ENCODE data around the gene MTFP1.

The MTFP1 gene

GRCh38 chr22:30439226-30439625, 13.7 kb downstream of the MTFP1 start:
- TF ChIP-seq POLR2A (IDR thresholded peaks at IDR 0.05; ENCODE audit: low read length) = no peak
- no peak for TF ChIP-seq GATA1 (IDR thresholded peaks at IDR 0.05; ENCODE audit: low read depth, low read length)
- DNase-seq = no peak

- TF ChIP-seq POLR2A (IDR thresholded peaks at IDR 0.05; ENCODE audit: low read length) = no peak
- no peak for TF ChIP-seq GATA1 (IDR thresholded peaks at IDR 0.05; ENCODE audit: low read depth, low read length)
- no peak for DNase-seq
Measured at GRCh38 chr22:30439836-30440235, 14.3 kb downstream of the MTFP1 start.

- DNase-seq = no peak
- TF ChIP-seq POLR2A (IDR thresholded peaks at IDR 0.05; ENCODE audit: low read length) (no peak), GATA1 (IDR thresholded peaks at IDR 0.05; ENCODE audit: low read depth, low read length) (no peak)
Measured at GRCh38 chr22:30441088-30441487, 15.5 kb downstream of the MTFP1 start.

- TF ChIP-seq GATA1 (IDR thresholded peaks at IDR 0.05; ENCODE audit: low read depth, low read length) (no peak), POLR2A (IDR thresholded peaks at IDR 0.05; ENCODE audit: low read length) (peak; percentile 69)
- DNase-seq = peak; percentile 82 to 86
Measured at GRCh38 chr22:30444632-30445437, 19.3 kb downstream of the MTFP1 start.

- TF ChIP-seq POLR2A (IDR thresholded peaks at IDR 0.05; ENCODE audit: low read length) (no peak), GATA1 (IDR thresholded peaks at IDR 0.05; ENCODE audit: low read depth, low read length) (no peak)
- DNase-seq = no peak
Measured at GRCh38 chr22:30445438-30446145, 20.0 kb downstream of the MTFP1 start.

- no peak for TF ChIP-seq GATA1 (IDR thresholded peaks at IDR 0.05; ENCODE audit: low read depth, low read length)
- peak; percentile 34 for TF ChIP-seq POLR2A (IDR thresholded peaks at IDR 0.05; ENCODE audit: low read length)
Measured at GRCh38 chr22:30447656-30448055, 22.1 kb downstream of the MTFP1 start.

GRCh38 chr22:30451488-30451887, 25.9 kb downstream of the MTFP1 start:
- DNase-seq = peak; percentile 93 to 98
- TF ChIP-seq GATA1 (IDR thresholded peaks at IDR 0.05; ENCODE audit: low read depth, low read length) = peak; percentile 16

More at GRCh38 chr22:30447656-30448055, 22.1 kb downstream of the MTFP1 start:
- DNase-seq = peak; percentile 89 to 91

GRCh38 chr22:30452861-30453260, 27.3 kb downstream of the MTFP1 start:
- no peak for DNase-seq
- TF ChIP-seq POLR2A (IDR thresholded peaks at IDR 0.05; ENCODE audit: low read length) (no peak), GATA1 (IDR thresholded peaks at IDR 0.05; ENCODE audit: low read depth, low read length) (no peak)

GRCh38 chr22:30453731-30454510, 28.4 kb downstream of the MTFP1 start:
- DNase-seq = peak; percentile 90 to 91
- TF ChIP-seq POLR2A (IDR thresholded peaks at IDR 0.05; ENCODE audit: low read length) (no peak), GATA1 (IDR thresholded peaks at IDR 0.05; ENCODE audit: low read depth, low read length) (no peak)

GRCh38 chr22:30455075-30455840, 29.7 kb downstream of the MTFP1 start:
- TF ChIP-seq POLR2A (IDR thresholded peaks at IDR 0.05; ENCODE audit: low read length) (no peak), GATA1 (IDR thresholded peaks at IDR 0.05; ENCODE audit: low read depth, low read length) (no peak)
- no peak for DNase-seq

- TF ChIP-seq GATA1 (IDR thresholded peaks at IDR 0.05; ENCODE audit: low read depth, low read length) (no peak), POLR2A (IDR thresholded peaks at IDR 0.05; ENCODE audit: low read length) (no peak)
- no peak for DNase-seq
Measured at GRCh38 chr22:30457981-30458380, 32.4 kb downstream of the MTFP1 start.

GRCh38 chr22:30459181-30460052, 33.8 kb downstream of the MTFP1 start:
- DNase-seq = peak; percentile 51 to 52
- TF ChIP-seq GATA1 (IDR thresholded peaks at IDR 0.05; ENCODE audit: low read depth, low read length) (no peak), POLR2A (IDR thresholded peaks at IDR 0.05; ENCODE audit: low read length) (no peak)

All from erythroblast (primary cell).